Natural killer cell (primary cell): ENCODE data around the gene GPLD1. TPM values are rescaled to one million over a fixed set of nuclear protein-coding genes. Genes with fewer than 3 reads are reported as not detected.
"Not testable (repeated sequence)": the region's sequence is repeated elsewhere in the genome, so short reads cannot be mapped to it uniquely, and the experiment has no call there.

ENCODE experiments used
- ATAC-seq, 3 donors: fragments of 150-1000 bp in 2 of 3; fragments of 200-7000 bp in 1 of 3; cut with Tn5 transposase; 1 replicate in 1 of 3; 2 replicates in 2 of 3; pipeline ENCODE4 v1.10.0; 2021; ENCODE audit warnings: mild to moderate bottlenecking in 2 of 3, moderate library complexity in 2 of 3
- DNase-seq, 2 donors: peaks; one replicate each; pipeline versions ENCODE4 v3.0.0 to v3.0.0-alpha.2; 2013 to 2021; ENCODE audit warnings: mixed read lengths in 1 of 2
- H3K27ac ChIP-seq: one replicate; pipeline ENCODE4 v1.5.1; 2013; ENCODE audit warnings: mild to moderate bottlenecking, low read length
- H3K27me3 ChIP-seq: one replicate; pipeline ENCODE4 v1.6.1; 2013; ENCODE audit warnings: low read length; ENCODE audit not compliant: control insufficient read depth, insufficient read depth
- H3K36me3 ChIP-seq: one replicate; pipeline ENCODE4 v1.6.1; 2013; ENCODE audit warnings: low read length; ENCODE audit not compliant: control insufficient read depth, insufficient read depth
- H3K4me1 ChIP-seq: one replicate; pipeline ENCODE4 v1.6.1; 2013; ENCODE audit warnings: low read length; ENCODE audit not compliant: control insufficient read depth, insufficient read depth
- H3K4me3 ChIP-seq: one replicate; pipeline ENCODE4 v1.5.1; 2013; ENCODE audit warnings: low read length
- H3K9me3 ChIP-seq: one replicate; pipeline ENCODE4 v1.6.1; 2013; ENCODE audit warnings: low read length; ENCODE audit not compliant: control insufficient read depth, insufficient read depth
- H3K27ac Mint-ChIP-seq, 2 donors: one replicate each; pipeline ENCODE4 v1.8.0; 2022; ENCODE audit warnings: mild to moderate bottlenecking in 2 of 2, mixed read lengths in 2 of 2, moderate library complexity in 1 of 2
- H3K27me3 Mint-ChIP-seq, 2 donors: one replicate each; pipeline ENCODE4 v1.8.0; 2022; ENCODE audit warnings: low read depth in 2 of 2, mixed read lengths in 2 of 2
- H3K36me3 Mint-ChIP-seq: one replicate; pipeline ENCODE4 v1.8.0; 2022; ENCODE audit warnings: mixed read lengths
- H3K4me1 Mint-ChIP-seq, 2 donors: one replicate each; pipeline ENCODE4 v1.8.0; 2022; ENCODE audit warnings: mixed read lengths in 2 of 2
- H3K4me3 Mint-ChIP-seq: one replicate; pipeline ENCODE4 v1.8.0; 2022; ENCODE audit warnings: mild to moderate bottlenecking, moderate library complexity, mixed read lengths
- H3K9me3 Mint-ChIP-seq, 2 donors: one replicate each; pipeline ENCODE4 v1.8.0; 2022; ENCODE audit warnings: mixed read lengths in 2 of 2
- WGBS: methylation state at CpG from one replicate; pipeline ENCODE4 v1.1.7; 2013; ENCODE audit warnings: missing lambda C conversion rate; ENCODE audit not compliant: insufficient coverage; 5-methylcytosine and 5-hydroxymethylcytosine counted together
- intact Hi-C: fragments of 100-400 bp; cut with micrococcal nuclease; formaldehyde crosslinking; loops from one replicate; pipeline ENCODE4 v1.14.2; 2022
- total RNA-seq, 4 donors: library from RNA; stranded (reverse); fragments of 120-200 nt in 1 of 4; gene quantifications; one replicate each; pipeline versions ENCODE4 v1.2.3 to v1.2.4, GENCODE V29; 2013 to 2022
- TF ChIP-seq, protein P1 (sequence below): fragments of 200-600 bp; IDR thresholded peaks from one replicate; pipeline ENCODE4 v1.8.0; 2022; ENCODE audit warnings: antibody characterized with exemption

The GPLD1 gene
- total RNA-seq, 3 donors from 2014 or later (not counting 1 experiment from before 2014, with no cell fraction given): 0.86 to 1.3 (median 0.88) TPM

GRCh38 chr6:24517659-24518543, 28.5 kb upstream of the GPLD1 start:
- no peaks in the 10 kb centered on the region for H3K9me3 ChIP-seq
- H3K36me3 ChIP-seq: peaks cover 2% of the 10 kb centered on the region
- ATAC-seq (no peak), DNase-seq (no peak)
- H3K27ac Mint-ChIP-seq: no peak overlapping the region
- peak overlapping the region; percentile 75 for H3K27ac ChIP-seq
- no peaks in the 10 kb centered on the region for H3K27me3 Mint-ChIP-seq
- WGBS: 89% methylated on average over 3 of the region's 4 CpGs
- H3K27me3 ChIP-seq: no peaks in the 10 kb centered on the region
- H3K4me1 ChIP-seq: no peaks in the 10 kb centered on the region
- no peak overlapping the region for H3K4me3 ChIP-seq
- H3K4me1 Mint-ChIP-seq: no peaks in the 10 kb centered on the region
- TF ChIP-seq, protein P1, sequence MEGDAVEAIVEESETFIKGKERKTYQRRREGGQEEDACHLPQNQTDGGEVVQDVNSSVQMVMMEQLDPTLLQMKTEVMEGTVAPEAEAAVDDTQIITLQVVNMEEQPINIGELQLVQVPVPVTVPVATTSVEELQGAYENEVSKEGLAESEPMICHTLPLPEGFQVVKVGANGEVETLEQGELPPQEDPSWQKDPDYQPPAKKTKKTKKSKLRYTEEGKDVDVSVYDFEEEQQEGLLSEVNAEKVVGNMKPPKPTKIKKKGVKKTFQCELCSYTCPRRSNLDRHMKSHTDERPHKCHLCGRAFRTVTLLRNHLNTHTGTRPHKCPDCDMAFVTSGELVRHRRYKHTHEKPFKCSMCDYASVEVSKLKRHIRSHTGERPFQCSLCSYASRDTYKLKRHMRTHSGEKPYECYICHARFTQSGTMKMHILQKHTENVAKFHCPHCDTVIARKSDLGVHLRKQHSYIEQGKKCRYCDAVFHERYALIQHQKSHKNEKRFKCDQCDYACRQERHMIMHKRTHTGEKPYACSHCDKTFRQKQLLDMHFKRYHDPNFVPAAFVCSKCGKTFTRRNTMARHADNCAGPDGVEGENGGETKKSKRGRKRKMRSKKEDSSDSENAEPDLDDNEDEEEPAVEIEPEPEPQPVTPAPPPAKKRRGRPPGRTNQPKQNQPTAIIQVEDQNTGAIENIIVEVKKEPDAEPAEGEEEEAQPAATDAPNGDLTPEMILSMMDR: no peak
- H3K4me3 Mint-ChIP-seq: no peak overlapping the region
- H3K9me3 Mint-ChIP-seq: no peaks in the 10 kb centered on the region
- intact Hi-C loops: no loop called here
- no peaks in the 10 kb centered on the region for H3K36me3 Mint-ChIP-seq

DNA sequence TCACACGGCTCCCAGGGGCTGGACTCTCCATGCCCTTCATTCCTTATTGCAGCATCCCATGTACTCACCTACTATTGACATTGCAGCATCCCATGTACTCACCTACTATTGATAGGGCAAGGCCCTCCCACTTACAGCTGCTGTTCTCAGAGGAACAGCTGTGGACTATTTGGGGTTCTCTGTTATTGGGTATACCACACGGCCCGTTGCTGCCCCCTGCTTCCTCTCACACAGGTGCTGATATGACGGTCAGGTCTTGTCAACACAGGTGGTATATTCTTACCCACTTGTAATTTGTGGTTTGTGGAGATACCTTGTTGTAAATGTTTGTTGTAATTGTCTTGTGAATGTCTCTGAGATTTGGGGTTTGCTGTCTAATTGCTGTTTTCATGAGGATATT, 24.2 kb upstream of the GPLD1 start:
- H3K4me3 Mint-ChIP-seq: no peak overlapping the region
- no peaks in the 10 kb centered on the region for H3K4me1 ChIP-seq
- no peaks in the 10 kb centered on the region for H3K9me3 ChIP-seq
- no peaks in the 10 kb centered on the region for H3K9me3 Mint-ChIP-seq
- H3K27ac ChIP-seq: no peak overlapping the region
- intact Hi-C loops: no loop called here
- peaks cover 14% of the 10 kb centered on the region for H3K36me3 Mint-ChIP-seq
- H3K27me3 Mint-ChIP-seq: no peaks in the 10 kb centered on the region
- H3K36me3 ChIP-seq: peaks cover 2% of the 10 kb centered on the region
- no peaks in the 10 kb centered on the region for H3K4me1 Mint-ChIP-seq
- H3K27ac Mint-ChIP-seq: no peak overlapping the region
- 81% methylated on average over 3 of the region's 4 CpGs for WGBS
- ATAC-seq: no peak
- H3K4me3 ChIP-seq: no peak overlapping the region
- no peak for DNase-seq
- no peaks in the 10 kb centered on the region for H3K27me3 ChIP-seq
- TF ChIP-seq, protein P1: no peak

- H3K4me1 ChIP-seq, DNase-seq, H3K4me1 Mint-ChIP-seq, H3K4me3 Mint-ChIP-seq, H3K27ac ChIP-seq, H3K27me3 Mint-ChIP-seq, H3K27me3 ChIP-seq, H3K9me3 Mint-ChIP-seq, H3K36me3 ChIP-seq, H3K27ac Mint-ChIP-seq, H3K9me3 ChIP-seq, ATAC-seq, H3K4me3 ChIP-seq, intact Hi-C loops: not testable (repeated sequence)
- WGBS: 87% methylated on average over 6 of the region's 6 CpGs
- H3K36me3 Mint-ChIP-seq: peaks cover 14% of the 10 kb centered on the region
Observed at GRCh38 chr6:24511976-24512375, 22.6 kb upstream of the GPLD1 start.

GRCh38 chr6:24506814-24507520, 17.6 kb upstream of the GPLD1 start:
- Histone ChIP-seq H3K27me3 (no peaks in the 10 kb centered on the region), H3K36me3 (peaks cover 2% of the 10 kb centered on the region), H3K4me1 (no peaks in the 10 kb centered on the region), H3K9me3 (no peaks in the 10 kb centered on the region), H3K4me3 (no peak overlapping the region), H3K27ac (no peak overlapping the region)
- Mint-ChIP-seq H3K4me1 (no peaks in the 10 kb centered on the region), H3K27ac (no peak overlapping the region), H3K4me3 (no peak overlapping the region), H3K9me3 (no peaks in the 10 kb centered on the region), H3K36me3 (peaks cover 6% of the 10 kb centered on the region), H3K27me3 (no peaks in the 10 kb centered on the region)
- TF ChIP-seq, protein P1: no peak
- ATAC-seq: no peak
- no peak for DNase-seq
- WGBS: 89% methylated on average over 1 of the region's 3 CpGs
- intact Hi-C loops: no loop called here
